GM21529 (cell line): ENCODE measurements around the gene FBXO31.
"Not testable (repeated sequence)": the region's sequence is repeated elsewhere in the genome, so short reads cannot be mapped to it uniquely, and the experiment has no call there.

Experiments used
- ATAC-seq: cut with Tn5 transposase; IDR thresholded peaks from one replicate; pipeline ENCODE4 v1.9.1; 2021; ENCODE audit not compliant: unreplicated experiment

The FBXO31 gene

DNA sequence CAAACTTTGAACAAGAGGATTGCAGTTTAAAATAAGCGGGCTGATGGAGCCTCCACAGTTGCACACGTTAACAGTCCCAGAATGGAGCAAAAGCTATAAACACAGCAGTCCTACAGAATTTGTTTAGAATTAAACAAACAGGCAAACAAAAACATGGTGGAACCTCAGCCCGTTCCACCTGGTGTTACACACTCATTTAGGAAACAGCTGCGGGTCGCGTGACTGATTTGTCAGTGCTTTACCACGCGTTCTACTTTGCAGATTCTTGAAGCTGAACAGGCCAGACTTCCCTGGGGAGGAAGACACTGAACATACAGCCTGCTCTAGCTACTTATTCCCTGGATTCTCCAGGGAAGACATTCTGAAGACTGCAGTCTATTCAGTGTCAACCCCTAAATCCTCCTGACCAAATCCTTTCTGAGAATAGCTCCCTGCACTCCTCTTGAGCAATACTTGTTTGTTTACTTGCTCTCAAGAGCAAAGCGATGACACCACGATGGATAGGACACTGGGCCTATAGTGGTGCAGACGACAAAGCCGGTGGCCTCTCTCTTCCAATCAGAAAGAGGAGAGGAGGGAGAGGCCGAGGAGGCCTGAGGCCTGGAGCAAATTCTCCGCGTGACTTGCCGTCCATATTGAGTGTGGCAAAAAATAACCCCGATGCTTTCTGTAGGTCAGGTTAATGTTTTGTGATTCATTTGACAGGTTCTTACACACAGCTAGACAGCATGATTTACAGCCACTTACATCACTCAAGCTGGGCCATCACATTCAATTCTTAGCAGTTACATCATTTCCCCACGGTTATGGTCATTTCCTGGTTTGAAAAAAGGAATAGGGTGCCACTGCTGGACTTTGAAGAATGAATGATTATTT is 4.6 kb upstream of the FBXO31 start:
- peak; percentile 54 for ATAC-seq

GRCh38 chr16:87384875-87385167 is 1.2 kb upstream of the FBXO31 start:
- ATAC-seq: not testable (repeated sequence)

DNA sequence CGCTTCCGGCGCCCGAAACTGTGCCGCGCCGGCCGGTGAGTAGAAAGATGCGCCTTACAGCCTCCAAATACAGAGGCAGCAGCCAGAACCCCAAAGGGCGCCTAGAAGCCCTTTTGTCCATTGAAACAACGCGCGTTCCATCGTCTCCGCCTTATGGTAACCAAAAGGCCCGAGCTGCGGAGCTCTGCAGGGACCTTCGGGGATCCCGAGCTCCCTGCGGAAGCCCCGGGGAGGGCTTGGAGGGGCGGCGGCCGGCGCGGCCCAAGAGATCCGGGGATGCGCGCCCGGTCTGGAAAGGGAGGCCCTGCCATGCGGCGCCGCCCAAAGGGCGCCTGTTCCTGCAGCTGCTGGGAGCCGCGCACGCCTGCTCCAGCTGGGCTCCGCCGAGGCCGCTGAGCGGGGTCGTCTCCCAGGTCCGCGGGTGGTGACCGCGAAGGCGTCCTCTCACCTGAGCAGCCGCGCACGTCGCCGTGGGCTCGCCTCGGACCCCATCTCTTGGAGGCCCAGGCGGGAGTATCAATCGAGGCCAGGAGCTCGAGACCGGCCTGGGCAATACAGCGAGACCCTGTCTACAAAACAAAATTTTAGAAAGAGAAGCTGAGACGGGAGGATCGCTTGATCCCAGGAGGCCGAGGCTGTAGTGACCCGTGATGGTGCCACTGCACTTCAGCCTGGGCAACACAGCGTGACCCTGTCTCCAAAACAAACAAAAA is 742 bp upstream of the FBXO31 start:
- peak; percentile 11 for ATAC-seq

GRCh38 chr16:87382023-87382785 is 1.4 kb downstream of the FBXO31 start:
- ATAC-seq: no peak

GRCh38 chr16:87380881-87381280 is 2.7 kb downstream of the FBXO31 start:
- no peak for ATAC-seq

GRCh38 chr16:87380403-87380802 is 3.2 kb downstream of the FBXO31 start:
- no peak for ATAC-seq

DNA sequence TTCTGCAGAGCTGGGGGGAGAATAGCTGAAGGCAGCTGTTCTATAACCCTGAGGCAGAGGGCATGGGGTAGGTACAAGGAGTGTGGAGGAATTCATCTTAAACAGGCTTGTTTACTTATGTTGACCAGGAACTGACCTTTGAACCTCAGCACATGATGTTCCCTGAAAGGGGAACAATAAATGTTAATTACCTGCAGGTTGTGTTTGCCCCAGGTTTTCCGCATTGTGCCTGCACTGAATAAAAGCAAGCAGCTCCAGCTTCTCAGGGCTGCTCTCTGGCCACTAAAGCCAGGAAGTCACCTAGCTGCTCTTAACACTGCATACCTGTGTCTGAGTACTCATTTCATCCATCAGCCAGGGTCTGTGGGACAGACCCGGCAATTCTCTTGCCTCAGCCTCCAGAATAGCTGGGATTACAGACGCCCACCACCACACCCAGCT is 4.2 kb downstream of the FBXO31 start:
- not testable (repeated sequence) for ATAC-seq

DNA sequence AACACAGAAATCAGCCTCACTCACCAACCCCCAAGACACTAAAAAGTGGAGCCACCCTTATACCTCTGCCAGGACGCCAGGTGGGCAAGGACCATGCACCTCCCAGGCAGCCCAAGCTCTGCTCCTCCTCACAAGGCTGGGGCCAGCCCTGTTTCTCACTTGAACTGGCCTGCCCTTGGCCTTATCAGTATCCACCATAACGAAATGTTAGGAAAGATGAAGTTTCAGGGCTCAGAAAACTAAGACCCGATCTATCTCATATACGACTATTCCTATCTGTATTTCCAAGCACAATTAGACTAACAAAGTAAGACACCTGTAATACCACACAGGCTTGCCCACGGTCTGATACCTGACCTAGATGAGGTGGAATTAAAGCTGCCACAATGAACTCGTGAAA is 6.9 kb downstream of the FBXO31 start:
- no peak for ATAC-seq

- ATAC-seq: no peak
Observed at GRCh38 chr16:87375426-87376135, 8.0 kb downstream of the FBXO31 start.

GRCh38 chr16:87374313-87374712 is 9.3 kb downstream of the FBXO31 start:
- ATAC-seq: no peak

DNA sequence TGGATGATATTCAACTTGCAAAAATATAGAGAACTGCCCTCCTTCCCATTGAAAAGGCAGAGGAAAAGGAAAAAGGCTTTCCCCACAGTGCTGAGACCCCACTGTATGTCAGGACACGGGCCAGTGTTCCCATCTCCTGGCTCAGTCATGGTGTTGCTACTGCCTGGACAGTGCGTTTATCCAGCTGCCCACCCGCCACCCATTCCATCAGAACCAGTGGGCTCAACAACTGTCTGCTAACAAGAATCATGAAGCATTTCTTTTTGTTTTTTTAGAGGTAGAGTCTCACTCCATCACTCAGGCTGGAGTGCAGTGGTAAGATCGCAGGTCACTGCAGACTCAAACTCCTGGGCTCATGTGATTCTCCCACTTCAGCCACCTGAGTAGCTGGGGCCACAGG is 11.3 kb downstream of the FBXO31 start:
- no peak for ATAC-seq

DNA sequence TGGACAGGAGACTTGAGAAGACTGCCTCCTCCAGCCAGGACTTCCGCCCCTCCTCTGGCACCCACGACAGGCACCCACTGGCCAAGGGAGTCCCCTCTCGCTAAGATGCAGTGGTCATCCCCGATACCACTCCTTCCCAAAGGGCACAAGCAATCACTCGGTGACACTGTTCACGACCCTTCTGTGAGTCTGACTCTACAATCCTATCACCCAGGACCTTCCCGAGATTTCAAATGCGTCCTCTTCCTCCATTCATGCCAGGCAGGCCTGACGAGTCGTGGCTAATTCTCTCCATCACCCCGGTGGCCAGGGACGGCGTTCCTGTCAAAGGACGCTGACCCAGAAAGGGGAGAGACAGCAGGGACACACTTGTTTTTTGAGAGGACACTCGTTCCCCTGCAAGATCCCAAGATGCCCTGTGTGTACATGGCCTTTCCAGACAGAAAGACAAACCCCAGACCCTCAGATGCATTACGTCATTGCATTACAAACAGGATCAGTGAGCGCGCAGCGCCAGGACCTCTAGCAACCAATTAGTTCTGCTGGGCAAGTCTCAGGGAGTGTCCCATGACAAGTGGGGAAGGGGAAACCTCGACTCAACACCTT is 12.2 kb downstream of the FBXO31 start:
- no peak for ATAC-seq

- no peak for ATAC-seq
Observed at GRCh38 chr16:87369796-87370719, 13.5 kb downstream of the FBXO31 start.

- ATAC-seq: no peak
Observed at GRCh38 chr16:87369117-87369765, 14.3 kb downstream of the FBXO31 start.

- ATAC-seq: no peak
Observed at GRCh38 chr16:87368029-87368770, 15.4 kb downstream of the FBXO31 start.

- ATAC-seq: no peak
Observed at GRCh38 chr16:87367529-87367928, 16.0 kb downstream of the FBXO31 start.

- no peak for ATAC-seq
Observed at GRCh38 chr16:87366930-87367329, 16.6 kb downstream of the FBXO31 start.

GRCh38 chr16:87366288-87366687 is 17.3 kb downstream of the FBXO31 start:
- no peak for ATAC-seq
